Measurements from ENCODE around the gene FRMD3. TPM values are rescaled to one million over a fixed set of nuclear protein-coding genes. Genes with fewer than 3 reads are reported as not detected.

FRMD3 gene
- total and polyA plus RNA-seq, 7 experiments from 2014 or later = 0.85 to 2.5 (median 0.97) TPM; not detected in 1

GRCh38 chr9:83459830-83460229, 78.4 kb downstream of the FRMD3 start:
- H3K4me1 Mint-ChIP-seq = no peaks in the 10 kb centered on the region
- DNase-seq (no peak), ATAC-seq (no peak)
- peaks cover 2 to 20% (median 13%) of the 10 kb centered on the region in 5 donors for H3K36me3 Mint-ChIP-seq
- H3K36me3 ChIP-seq (ENCODE audit: control insufficient read depth in 2 of 3, insufficient read depth in 3 of 3, low read length in 3 of 3) = peaks cover 0 to 2% (median 0%) of the 10 kb centered on the region in 3 experiments
- no peak overlapping the region for H3K27ac Mint-ChIP-seq
- peaks cover 0 to 12% (median 7%) of the 10 kb centered on the region in 11 donors for H3K9me3 Mint-ChIP-seq
- no peak overlapping the region for H3K4me3 ChIP-seq (ENCODE audit: low read length)
- POLR2A ChIA-PET = no interaction called here
- CTCF ChIA-PET = no interaction called here
- no peaks in the 10 kb centered on the region for H3K27me3 ChIP-seq (ENCODE audit: control insufficient read depth in 2 of 2, insufficient read depth in 2 of 2, low read length in 2 of 2)
- no peaks in the 10 kb centered on the region for H3K27me3 Mint-ChIP-seq
- H3K4me1 ChIP-seq (ENCODE audit: control insufficient read depth in 2 of 2, insufficient read depth in 2 of 2, low read length in 2 of 2) = no peaks in the 10 kb centered on the region
- H3K9me3 ChIP-seq (ENCODE audit: control insufficient read depth in 2 of 3, low read length in 3 of 3) = no peaks in the 10 kb centered on the region
- intact Hi-C loops (cut with micrococcal nuclease) = no loop called here
- no peak overlapping the region for H3K4me3 Mint-ChIP-seq
- no peak overlapping the region for H3K27ac ChIP-seq (ENCODE audit: low read depth, low read length)

GRCh38 chr9:83458530-83458929, 79.7 kb downstream of the FRMD3 start:
- Mint-ChIP-seq H3K36me3 (peaks cover 2 to 17% (median 8%) of the 10 kb centered on the region in 5 donors), H3K27me3 (no peaks in the 10 kb centered on the region), H3K4me3 (no peak overlapping the region), H3K27ac (no peak overlapping the region), H3K4me1 (no peaks in the 10 kb centered on the region), H3K9me3 (peaks cover 0 to 11% (median 7%) of the 10 kb centered on the region in 11 donors)
- H3K9me3 ChIP-seq (ENCODE audit: control insufficient read depth in 2 of 3, low read length in 3 of 3) = no peaks in the 10 kb centered on the region
- ATAC-seq = no peak
- no peaks in the 10 kb centered on the region for H3K4me1 ChIP-seq (ENCODE audit: control insufficient read depth in 2 of 2, insufficient read depth in 2 of 2, low read length in 2 of 2)
- no peak overlapping the region for H3K27ac ChIP-seq (ENCODE audit: low read depth, low read length)
- H3K36me3 ChIP-seq (ENCODE audit: control insufficient read depth in 2 of 3, insufficient read depth in 3 of 3, low read length in 3 of 3) = peaks cover 0 to 2% (median 0%) of the 10 kb centered on the region in 3 experiments
- intact Hi-C loops (cut with micrococcal nuclease) = no loop called here
- no peaks in the 10 kb centered on the region for H3K27me3 ChIP-seq (ENCODE audit: control insufficient read depth in 2 of 2, insufficient read depth in 2 of 2, low read length in 2 of 2)
- no peak for DNase-seq
- H3K4me3 ChIP-seq (ENCODE audit: low read length) = no peak overlapping the region
- POLR2A ChIA-PET = no interaction called here
- CTCF ChIA-PET = no interaction called here

GRCh38 chr9:83457005-83457404, 81.2 kb downstream of the FRMD3 start:
- POLR2A ChIA-PET = no interaction called here
- Mint-ChIP-seq H3K27me3 (no peaks in the 10 kb centered on the region), H3K36me3 (peaks cover 2 to 12% (median 8%) of the 10 kb centered on the region in 5 donors), H3K4me3 (no peak overlapping the region), H3K4me1 (no peaks in the 10 kb centered on the region), H3K9me3 (peaks cover 0 to 10% (median 7%) of the 10 kb centered on the region in 11 donors), H3K27ac (no peak overlapping the region)
- H3K27me3 ChIP-seq (ENCODE audit: control insufficient read depth in 2 of 2, insufficient read depth in 2 of 2, low read length in 2 of 2) = no peaks in the 10 kb centered on the region
- intact Hi-C loops (cut with micrococcal nuclease) = no loop called here
- no peak overlapping the region for H3K27ac ChIP-seq (ENCODE audit: low read depth, low read length)
- no peak overlapping the region for H3K4me3 ChIP-seq (ENCODE audit: low read length)
- CTCF ChIA-PET = no interaction called here
- peaks cover 0 to 2% (median 0%) of the 10 kb centered on the region in 3 experiments for H3K36me3 ChIP-seq (ENCODE audit: control insufficient read depth in 2 of 3, insufficient read depth in 3 of 3, low read length in 3 of 3)
- DNase-seq (no peak), ATAC-seq (no peak)
- no peaks in the 10 kb centered on the region for H3K4me1 ChIP-seq (ENCODE audit: control insufficient read depth in 2 of 2, insufficient read depth in 2 of 2, low read length in 2 of 2)
- no peaks in the 10 kb centered on the region for H3K9me3 ChIP-seq (ENCODE audit: control insufficient read depth in 2 of 3, low read length in 3 of 3)

DNA sequence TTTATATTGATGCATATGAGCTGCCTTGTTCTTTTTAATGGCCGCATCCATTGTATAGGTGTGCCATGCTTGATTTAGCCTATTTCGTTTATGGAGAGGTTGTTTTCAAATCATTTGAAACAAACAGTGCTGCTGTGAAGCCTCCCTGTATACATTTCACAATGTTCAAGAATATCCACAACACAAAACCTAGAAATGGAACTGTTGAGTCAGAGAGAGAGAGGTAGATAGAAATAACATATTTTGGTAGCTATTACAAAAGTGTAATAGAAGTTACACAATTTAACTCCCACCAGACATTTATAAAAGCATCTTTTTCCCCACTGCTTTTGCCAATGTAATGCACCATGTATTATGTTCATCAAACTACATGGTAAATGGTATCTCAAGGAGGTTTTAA, 82.0 kb downstream of the FRMD3 start:
- H3K36me3 Mint-ChIP-seq = peaks cover under 1 to 9% (median 6%) of the 10 kb centered on the region in 5 donors
- H3K27me3 Mint-ChIP-seq = no peaks in the 10 kb centered on the region
- peaks cover 0 to 8% (median 5%) of the 10 kb centered on the region in 11 donors for H3K9me3 Mint-ChIP-seq
- POLR2A ChIA-PET = no interaction called here
- no peak overlapping the region for H3K27ac ChIP-seq (ENCODE audit: low read depth, low read length)
- intact Hi-C loops (cut with micrococcal nuclease) = no loop called here
- H3K4me1 Mint-ChIP-seq = no peaks in the 10 kb centered on the region
- H3K4me3 ChIP-seq (ENCODE audit: low read length) = no peak overlapping the region
- peaks cover 0 to 2% (median 0%) of the 10 kb centered on the region in 3 experiments for H3K36me3 ChIP-seq (ENCODE audit: control insufficient read depth in 2 of 3, insufficient read depth in 3 of 3, low read length in 3 of 3)
- ATAC-seq (no peak), DNase-seq (no peak)
- H3K9me3 ChIP-seq (ENCODE audit: control insufficient read depth in 2 of 3, low read length in 3 of 3) = no peaks in the 10 kb centered on the region
- CTCF ChIA-PET = no interaction called here
- no peaks in the 10 kb centered on the region for H3K27me3 ChIP-seq (ENCODE audit: control insufficient read depth in 2 of 2, insufficient read depth in 2 of 2, low read length in 2 of 2)
- no peaks in the 10 kb centered on the region for H3K4me1 ChIP-seq (ENCODE audit: control insufficient read depth in 2 of 2, insufficient read depth in 2 of 2, low read length in 2 of 2)
- no peak overlapping the region for H3K4me3 Mint-ChIP-seq
- no peak overlapping the region for H3K27ac Mint-ChIP-seq

DNA sequence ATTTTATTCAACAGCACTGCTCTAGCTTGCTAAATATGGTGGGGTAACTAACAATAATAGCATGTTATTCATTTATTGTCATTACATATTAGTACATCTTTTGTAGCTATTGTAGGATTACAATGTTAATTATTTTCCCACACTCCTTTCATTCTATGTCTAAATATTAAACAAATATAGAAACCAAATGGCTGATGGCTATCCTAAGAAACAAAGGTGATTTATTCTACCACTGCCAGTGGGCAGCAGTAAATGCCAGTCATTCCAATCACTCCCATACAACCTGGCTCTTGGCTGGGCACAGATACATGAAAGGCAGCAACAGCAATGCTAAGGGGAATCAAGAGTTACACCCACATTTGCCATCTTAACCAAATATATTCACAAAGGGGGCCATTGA, 84.1 kb downstream of the FRMD3 start:
- POLR2A ChIA-PET = no interaction called here
- H3K4me3 ChIP-seq (ENCODE audit: low read length) = no peak overlapping the region
- Mint-ChIP-seq H3K36me3 (peaks cover 0 to 9% (median 0%) of the 10 kb centered on the region in 5 donors), H3K9me3 (peaks cover 0 to 3% (median 0%) of the 10 kb centered on the region in 11 donors), H3K4me3 (no peak overlapping the region), H3K27ac (no peak overlapping the region), H3K27me3 (no peaks in the 10 kb centered on the region), H3K4me1 (no peaks in the 10 kb centered on the region)
- no peak for ATAC-seq
- no peaks in the 10 kb centered on the region for H3K27me3 ChIP-seq (ENCODE audit: control insufficient read depth in 2 of 2, insufficient read depth in 2 of 2, low read length in 2 of 2)
- H3K4me1 ChIP-seq (ENCODE audit: control insufficient read depth in 2 of 2, insufficient read depth in 2 of 2, low read length in 2 of 2) = no peaks in the 10 kb centered on the region
- DNase-seq = no peak
- H3K27ac ChIP-seq (ENCODE audit: low read depth, low read length) = no peak overlapping the region
- intact Hi-C loops (cut with micrococcal nuclease) = no loop called here
- H3K9me3 ChIP-seq (ENCODE audit: control insufficient read depth in 2 of 3, low read length in 3 of 3) = no peaks in the 10 kb centered on the region
- no peaks in the 10 kb centered on the region for H3K36me3 ChIP-seq (ENCODE audit: control insufficient read depth in 2 of 3, insufficient read depth in 3 of 3, low read length in 3 of 3)
- CTCF ChIA-PET = no interaction called here

DNA sequence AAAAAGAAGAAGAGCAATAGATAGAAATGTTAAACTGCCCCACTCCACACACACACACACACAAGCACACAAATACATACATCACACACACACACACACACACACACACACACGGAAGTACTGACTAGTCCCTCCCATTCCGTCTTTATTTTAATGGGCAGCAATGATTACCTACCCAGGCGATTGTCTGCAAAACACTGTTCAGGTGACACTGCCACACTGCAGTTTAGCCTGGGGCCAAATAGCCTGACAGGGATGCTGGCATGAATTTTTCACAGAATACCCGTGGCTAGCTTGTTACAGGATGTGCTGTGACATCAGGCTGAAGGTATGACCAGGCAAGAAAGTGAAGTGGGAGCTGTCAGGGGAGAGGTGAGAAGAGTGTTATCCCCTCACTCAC, 86.9 kb downstream of the FRMD3 start:
- Mint-ChIP-seq H3K4me1 (no peaks in the 10 kb centered on the region), H3K9me3 (peaks cover 0 to 2% (median 0%) of the 10 kb centered on the region in 11 donors), H3K36me3 (peaks cover 0 to 3% (median 0%) of the 10 kb centered on the region in 5 donors), H3K27ac (peak overlapping the region in 1 of 9 donors; percentile 65), H3K4me3 (no peak overlapping the region), H3K27me3 (no peaks in the 10 kb centered on the region)
- no peaks in the 10 kb centered on the region for H3K4me1 ChIP-seq (ENCODE audit: control insufficient read depth in 2 of 2, insufficient read depth in 2 of 2, low read length in 2 of 2)
- no peak overlapping the region for H3K4me3 ChIP-seq (ENCODE audit: low read length)
- no peaks in the 10 kb centered on the region for H3K36me3 ChIP-seq (ENCODE audit: control insufficient read depth in 2 of 3, insufficient read depth in 3 of 3, low read length in 3 of 3)
- ATAC-seq = no peak
- intact Hi-C loops (cut with micrococcal nuclease) = no loop called here
- POLR2A ChIA-PET = interaction anchor here (0.6 kb wide), 1 partner anchor 479 kb away, joined by 3 read pairs; no protein-coding TSS in a partner anchor
- CTCF ChIA-PET = no interaction called here
- no peak for DNase-seq
- H3K27me3 ChIP-seq (ENCODE audit: control insufficient read depth in 2 of 2, insufficient read depth in 2 of 2, low read length in 2 of 2) = no peaks in the 10 kb centered on the region
- no peaks in the 10 kb centered on the region for H3K9me3 ChIP-seq (ENCODE audit: control insufficient read depth in 2 of 3, low read length in 3 of 3)
- H3K27ac ChIP-seq (ENCODE audit: low read depth, low read length) = no peak overlapping the region

GRCh38 chr9:83449983-83450382, 88.2 kb downstream of the FRMD3 start:
- no peak for ATAC-seq

More at GRCh38 chr9:83449983-83450382, 88.2 kb downstream of the FRMD3 start:
- no peaks in the 10 kb centered on the region for H3K36me3 ChIP-seq (ENCODE audit: control insufficient read depth in 2 of 3, insufficient read depth in 3 of 3, low read length in 3 of 3)
- Mint-ChIP-seq H3K9me3 (peaks cover 0 to 2% (median 0%) of the 10 kb centered on the region in 11 donors), H3K4me3 (no peak overlapping the region), H3K27me3 (no peaks in the 10 kb centered on the region), H3K36me3 (peaks cover 0 to 3% (median 0%) of the 10 kb centered on the region in 5 donors), H3K4me1 (no peaks in the 10 kb centered on the region), H3K27ac (no peak overlapping the region)
- ChIA-PET CTCF (no interaction called here), POLR2A (no interaction called here)
- H3K4me3 ChIP-seq (ENCODE audit: low read length) = no peak overlapping the region
- H3K27ac ChIP-seq (ENCODE audit: low read depth, low read length) = no peak overlapping the region
- H3K4me1 ChIP-seq (ENCODE audit: control insufficient read depth in 2 of 2, insufficient read depth in 2 of 2, low read length in 2 of 2) = no peaks in the 10 kb centered on the region
- H3K27me3 ChIP-seq (ENCODE audit: control insufficient read depth in 2 of 2, insufficient read depth in 2 of 2, low read length in 2 of 2) = no peaks in the 10 kb centered on the region
- no peak for DNase-seq
- intact Hi-C loops (cut with micrococcal nuclease) = no loop called here
- no peaks in the 10 kb centered on the region for H3K9me3 ChIP-seq (ENCODE audit: control insufficient read depth in 2 of 3, low read length in 3 of 3)
